H7 (cell line): ENCODE results near the gene RAD51B. TPM values are rescaled to one million over a fixed set of nuclear protein-coding genes. Genes with fewer than 3 reads are reported as not detected.
"Not testable (repeated sequence)": the region's sequence is repeated elsewhere in the genome, so short reads cannot be mapped to it uniquely, and the experiment has no call there.

ENCODE experiments used
- DNase-seq: peaks from one replicate; pipeline ENCODE4 v3.0.0; 2012
- H3K27me3 ChIP-seq: 2 replicates; pipeline ENCODE4 v1.6.0; 2011; ENCODE audit warnings: mild to moderate bottlenecking, low read length; ENCODE audit not compliant: control insufficient read depth, insufficient read depth
- H3K36me3 ChIP-seq: replicated peaks from 2 replicates; pipeline ENCODE4 v1.5.1; 2011; ENCODE audit warnings: low read length; ENCODE audit not compliant: control insufficient read depth, insufficient read depth
- H3K4me3 ChIP-seq: 2 replicates; pipeline ENCODE4 v1.5.1; 2011; ENCODE audit warnings: low read depth, mild to moderate bottlenecking, control low read depth, low read length, moderate library complexity; ENCODE audit not compliant: insufficient read depth
- total RNA-seq: library from RNA; depleted of rRNA; stranded (reverse); fragments of >200 nt; shearing (Covaris generic); gene quantifications from 2 replicates; pipeline ENCODE4 v1.2.3, GENCODE V29; 2014

Gene RAD51B
- total RNA-seq, 1 experiment from 2014 or later, result 9.6 TPM

DNA sequence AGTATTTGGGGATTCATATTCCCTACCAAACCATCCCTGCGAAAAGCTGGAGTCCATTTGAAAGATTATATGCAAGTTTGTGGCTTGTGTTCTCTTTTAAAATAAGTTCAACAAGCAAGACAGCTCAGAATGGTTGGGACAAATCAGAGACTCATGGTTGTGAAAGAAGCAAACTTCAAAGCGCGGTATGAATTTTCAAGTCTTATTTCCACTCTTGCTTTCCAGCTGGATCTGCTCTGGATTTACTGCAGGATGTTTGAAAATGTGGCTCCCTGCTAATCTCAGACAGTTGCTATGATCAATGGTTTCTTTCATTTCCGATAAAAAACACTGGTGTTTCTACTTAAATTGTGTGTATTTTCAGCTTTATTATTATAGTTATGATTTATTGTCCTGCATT, 477.5 kb downstream of the RAD51B start:
- Histone ChIP-seq H3K27me3 (no peaks in the 10 kb centered on the region), H3K36me3 (no peaks in the 10 kb centered on the region), H3K4me3 (no peak overlapping the region)
- no peak for DNase-seq

DNA sequence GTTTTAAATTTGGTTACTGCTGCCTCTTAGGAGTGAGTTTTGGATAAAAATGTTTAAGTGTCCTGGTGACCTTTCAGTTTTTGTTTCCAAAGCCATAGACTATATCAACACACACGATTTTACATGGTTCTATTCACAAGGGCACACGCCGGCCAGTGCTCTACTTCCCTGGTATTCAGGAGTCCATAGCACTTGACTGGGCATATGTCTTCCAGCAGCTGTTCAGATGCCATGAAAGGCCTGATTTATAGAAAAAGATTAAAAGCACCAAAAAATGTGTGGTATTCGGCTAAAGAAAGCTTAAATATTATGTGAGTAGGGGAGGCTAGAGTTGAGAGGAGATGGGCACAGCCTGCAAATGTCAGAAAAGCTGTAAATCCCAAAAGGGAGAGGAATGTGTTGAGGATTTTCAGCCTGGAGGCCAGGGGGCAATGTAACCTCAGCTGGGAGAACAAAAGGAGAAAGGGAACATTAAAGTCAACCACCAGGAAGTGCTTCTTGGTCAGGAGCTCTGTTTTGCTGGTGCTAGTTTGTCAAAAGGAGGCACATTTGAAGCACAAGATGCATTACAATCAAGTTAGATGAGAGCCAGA, 478.4 kb downstream of the RAD51B start:
- Histone ChIP-seq H3K4me3 (no peak overlapping the region), H3K27me3 (no peaks in the 10 kb centered on the region), H3K36me3 (no peaks in the 10 kb centered on the region)
- peak; percentile 9 for DNase-seq

DNA sequence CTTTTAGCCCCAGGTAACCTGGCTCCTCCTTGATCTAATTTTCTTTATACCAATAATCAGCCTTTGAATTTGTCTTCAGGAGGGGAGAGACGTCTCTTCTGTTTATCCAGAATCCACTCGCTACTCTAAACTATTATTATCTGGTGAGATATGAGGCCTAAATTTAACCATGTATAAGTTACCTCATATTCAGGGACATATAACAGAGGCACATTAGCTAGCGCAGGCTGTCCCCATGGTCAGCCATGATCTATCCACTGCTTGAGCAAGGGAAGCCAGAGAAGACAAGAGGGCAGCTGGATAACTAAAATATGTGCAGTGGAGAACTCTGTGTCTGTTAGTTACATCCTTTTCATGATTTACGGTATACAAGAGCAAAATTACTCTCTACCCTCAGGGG, 481.0 kb downstream of the RAD51B start:
- no peak for DNase-seq
- H3K4me3 ChIP-seq, result no peak overlapping the region
- H3K36me3 ChIP-seq, result no peaks in the 10 kb centered on the region
- no peaks in the 10 kb centered on the region for H3K27me3 ChIP-seq

DNA sequence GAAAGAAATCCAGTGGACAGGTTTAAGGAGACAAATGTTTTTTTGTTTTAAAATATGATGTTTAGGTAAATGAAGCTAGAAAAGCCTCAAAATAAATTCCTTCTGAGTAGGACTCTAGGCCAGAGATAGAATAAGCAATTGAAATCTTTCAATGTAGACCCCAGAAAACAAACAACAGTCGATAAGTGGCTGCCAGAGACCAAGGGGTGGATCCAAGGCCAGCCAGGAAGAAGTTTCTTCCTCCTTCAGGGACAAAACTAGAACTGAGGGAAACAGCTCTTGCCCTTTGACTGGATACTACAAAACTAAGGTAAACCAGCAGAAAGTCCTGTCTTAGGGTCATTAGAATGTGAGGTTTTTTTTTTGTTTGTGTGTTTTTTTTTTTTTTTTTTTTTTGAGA, 481.6 kb downstream of the RAD51B start:
- H3K36me3 ChIP-seq, result no peaks in the 10 kb centered on the region
- no peaks in the 10 kb centered on the region for H3K27me3 ChIP-seq
- no peak for DNase-seq
- no peak overlapping the region for H3K4me3 ChIP-seq

DNA sequence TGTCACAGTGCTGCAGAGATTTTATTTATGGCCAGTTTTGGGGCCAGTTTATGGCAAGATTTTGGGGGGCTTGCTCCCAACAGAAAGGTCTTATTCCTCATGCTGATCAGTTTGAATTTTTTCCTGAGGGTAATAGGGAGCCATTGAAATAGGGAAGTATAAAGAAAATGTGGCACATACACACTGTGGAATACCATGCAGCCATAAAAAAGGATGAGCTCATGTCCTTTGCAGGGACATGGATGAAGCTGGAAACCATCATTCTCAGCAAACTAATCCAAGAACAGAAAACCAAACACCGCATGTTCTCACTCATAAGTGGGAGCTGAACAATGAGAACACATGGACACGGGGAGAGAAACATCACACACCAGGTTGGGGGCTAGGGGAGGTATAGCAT, 483.4 kb downstream of the RAD51B start:
- DNase-seq, H3K27me3 ChIP-seq, H3K36me3 ChIP-seq, H3K4me3 ChIP-seq: not testable (repeated sequence)

DNA sequence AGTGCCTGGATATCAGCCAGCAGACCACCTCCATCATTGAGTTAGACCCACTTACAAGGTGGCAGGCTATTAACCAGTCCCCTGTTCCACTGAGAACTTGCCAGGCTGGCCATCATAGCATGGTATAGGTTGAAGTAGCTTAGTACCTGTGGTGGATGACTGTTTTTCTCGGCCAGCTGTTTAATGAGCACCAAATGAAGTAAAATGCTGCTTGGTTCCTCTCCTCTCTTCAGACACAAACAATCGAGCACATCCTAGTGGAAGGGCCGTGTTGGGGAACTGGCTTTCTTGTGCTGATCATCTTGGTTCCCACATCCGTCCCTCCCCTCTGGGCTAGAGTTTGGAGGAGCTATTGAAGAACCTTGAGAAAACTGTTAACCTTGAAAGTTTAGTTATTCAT, 486.2 kb downstream of the RAD51B start:
- Histone ChIP-seq H3K36me3 (no peaks in the 10 kb centered on the region), H3K4me3 (no peak overlapping the region), H3K27me3 (no peaks in the 10 kb centered on the region)
- no peak for DNase-seq

DNA sequence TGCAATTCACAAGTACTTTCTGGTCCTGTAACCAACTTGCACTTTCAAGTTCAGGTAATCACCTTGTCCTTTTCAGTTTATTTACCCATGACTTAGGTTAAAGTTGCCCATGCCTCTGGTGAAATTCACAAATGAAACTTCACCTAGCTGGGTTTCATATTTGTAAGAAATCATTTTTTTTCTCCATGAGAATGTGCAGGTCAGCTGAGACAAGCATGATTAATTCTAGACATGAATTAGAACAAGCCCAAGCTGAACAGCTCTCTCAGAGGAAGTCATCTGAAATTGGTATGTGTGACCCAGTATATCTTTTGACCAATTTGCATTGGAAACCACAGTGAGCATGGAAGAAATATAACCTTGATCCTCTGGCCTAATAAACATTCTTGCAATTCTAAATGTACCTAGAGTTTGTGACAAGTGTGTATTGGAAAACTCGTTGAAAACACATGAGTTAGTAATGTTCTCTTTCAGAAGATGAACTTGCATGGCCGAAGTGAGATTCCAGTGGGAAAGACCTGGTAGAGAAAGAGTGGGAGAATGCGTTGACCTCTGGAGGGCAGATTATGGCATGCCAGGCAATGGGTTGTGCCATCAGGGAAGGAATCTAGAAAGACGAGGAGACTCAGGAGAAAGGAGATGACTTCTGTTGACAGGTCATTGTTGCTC, 486.8 kb downstream of the RAD51B start:
- DNase-seq, result no peak
- Histone ChIP-seq H3K27me3 (no peaks in the 10 kb centered on the region), H3K36me3 (no peaks in the 10 kb centered on the region), H3K4me3 (no peak overlapping the region)

DNA sequence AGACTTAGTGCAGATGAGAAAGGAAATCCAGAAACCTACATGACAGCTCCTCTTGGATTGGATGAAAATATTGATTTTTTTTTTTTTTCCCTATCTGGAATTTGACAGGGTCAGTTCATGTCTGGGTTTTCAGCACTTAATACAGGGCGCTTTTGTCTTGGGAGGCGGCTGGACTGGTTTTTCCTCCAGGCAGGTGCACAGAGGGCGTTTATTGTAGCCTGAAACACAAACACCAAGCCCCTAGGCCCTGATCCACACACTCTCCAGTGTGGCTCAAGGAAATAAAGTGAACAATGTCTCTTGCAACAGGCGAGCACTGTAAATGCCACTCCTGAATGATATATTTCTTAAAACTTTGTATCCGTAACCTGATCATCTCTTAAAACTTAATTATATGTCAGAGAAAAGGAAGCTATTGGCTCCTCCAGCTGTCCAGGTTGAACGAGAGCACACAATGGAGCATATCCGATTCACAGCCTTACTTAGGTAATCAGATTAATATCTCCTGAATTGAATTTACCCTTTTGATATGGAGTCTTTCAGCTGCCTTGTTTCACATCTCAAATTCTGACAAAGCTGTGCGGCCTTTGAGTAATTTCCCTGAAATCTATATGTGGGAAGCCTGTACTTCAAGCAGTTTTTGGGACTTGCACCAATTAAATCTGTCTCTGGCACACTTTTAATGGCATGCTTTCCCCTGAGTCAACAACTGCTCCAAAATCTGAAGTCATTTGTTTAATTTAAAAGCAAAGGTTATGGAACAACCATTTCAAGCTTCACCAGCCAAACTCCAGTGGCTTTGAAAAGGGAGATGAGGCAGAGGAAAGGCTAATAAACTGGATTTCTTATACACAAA, 487.6 kb downstream of the RAD51B start:
- Histone ChIP-seq H3K36me3 (no peaks in the 10 kb centered on the region), H3K4me3 (no peak overlapping the region), H3K27me3 (no peaks in the 10 kb centered on the region)
- DNase-seq, result no peak

DNA sequence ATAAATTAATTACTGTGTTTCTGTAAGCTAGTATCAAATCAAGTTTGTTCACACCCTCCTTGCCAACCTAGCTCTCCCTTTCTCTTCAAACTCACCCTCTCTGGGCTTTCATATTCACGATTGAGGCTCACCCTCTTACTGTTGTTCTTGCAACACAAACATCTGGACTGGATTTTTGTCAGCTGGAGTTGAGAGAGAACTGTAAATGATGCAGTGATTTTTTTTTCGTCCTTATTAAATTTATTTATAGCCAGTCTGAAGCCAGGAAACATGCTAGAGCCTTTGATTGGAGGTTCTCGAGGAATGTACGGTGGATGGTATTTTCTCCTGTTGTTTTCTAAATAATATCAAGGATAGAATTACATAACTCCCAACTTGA, 488.2 kb downstream of the RAD51B start:
- DNase-seq, result no peak
- no peaks in the 10 kb centered on the region for H3K27me3 ChIP-seq
- no peak overlapping the region for H3K4me3 ChIP-seq
- no peaks in the 10 kb centered on the region for H3K36me3 ChIP-seq

DNA sequence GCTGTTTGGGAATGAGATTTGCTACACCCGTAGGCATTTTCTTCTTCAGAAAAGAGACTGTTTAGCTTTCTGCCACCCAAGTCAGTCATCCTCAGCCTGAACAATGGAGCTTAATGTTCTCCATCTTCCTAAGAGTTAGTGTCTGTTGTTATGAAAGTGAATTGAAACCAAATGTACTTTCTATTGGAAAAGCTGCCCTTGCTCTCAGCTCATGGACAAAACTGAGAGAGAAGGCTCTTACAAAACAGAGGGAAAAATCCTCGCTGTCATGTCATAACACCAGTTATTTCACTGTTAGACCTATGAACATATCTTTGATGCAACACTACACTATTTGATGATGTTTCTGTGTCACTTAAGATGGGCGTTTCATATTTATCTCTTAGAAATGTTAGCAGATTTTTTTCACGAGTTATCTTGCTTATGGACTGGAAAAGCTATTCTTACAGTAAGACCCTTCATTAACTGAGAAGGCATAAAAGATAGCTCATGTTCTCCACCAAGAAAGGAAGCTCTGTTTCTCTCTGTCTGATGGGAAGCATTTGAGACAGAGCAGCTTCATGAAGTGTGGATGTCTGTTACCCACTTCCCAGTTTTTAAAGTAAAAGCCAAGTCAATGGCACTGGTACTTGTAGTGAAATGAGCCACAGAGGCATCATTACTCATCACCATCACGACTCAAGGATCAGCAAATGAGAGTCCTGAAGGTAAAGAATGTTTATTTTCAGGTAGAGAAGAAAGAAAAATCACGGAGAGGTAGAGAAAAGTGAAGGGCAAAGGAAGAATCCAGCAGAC, 489.3 kb downstream of the RAD51B start:
- DNase-seq, result no peak
- H3K27me3 ChIP-seq, result no peaks in the 10 kb centered on the region
- H3K4me3 ChIP-seq, result no peak overlapping the region
- H3K36me3 ChIP-seq, result no peaks in the 10 kb centered on the region

DNA sequence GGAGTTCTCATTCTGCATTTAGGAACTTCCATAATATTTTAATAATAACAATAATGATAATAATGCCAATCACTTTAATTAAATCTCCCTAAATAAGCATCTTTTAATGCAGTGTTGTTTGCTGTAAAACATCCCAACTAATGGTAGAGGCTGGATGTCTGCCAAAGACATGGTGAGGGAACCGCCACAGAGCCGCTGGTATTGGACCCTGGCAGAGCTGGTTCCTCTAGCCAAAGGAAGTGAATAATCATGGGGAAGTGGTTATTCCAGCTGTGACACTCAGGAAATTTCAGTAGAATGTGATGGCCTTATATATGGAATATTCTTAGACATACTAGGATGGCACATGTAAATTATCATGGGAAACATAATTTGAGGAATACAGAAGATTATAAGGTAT, 490.0 kb downstream of the RAD51B start:
- H3K27me3 ChIP-seq, result no peaks in the 10 kb centered on the region
- H3K36me3 ChIP-seq, result no peaks in the 10 kb centered on the region

DNA sequence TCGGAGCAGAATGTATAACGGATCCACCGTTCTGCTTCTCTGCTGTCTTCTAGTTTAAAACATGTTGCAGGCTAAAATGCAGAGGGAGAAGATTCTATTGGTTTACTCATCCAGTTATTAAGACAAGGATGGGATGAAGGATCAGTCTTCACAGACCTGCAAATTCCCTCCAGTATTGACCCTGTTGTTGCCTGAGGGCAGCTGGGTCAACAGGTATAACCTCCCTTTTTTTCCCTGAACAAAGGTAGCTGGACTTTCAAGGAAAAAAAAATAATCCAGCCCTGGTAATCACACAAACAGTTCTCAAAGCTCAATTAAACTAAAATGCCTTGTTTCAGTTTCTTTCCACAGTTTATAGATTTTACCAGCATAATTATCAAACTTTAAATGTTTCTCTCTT, 492.7 kb downstream of the RAD51B start:
- Histone ChIP-seq H3K36me3 (no peaks in the 10 kb centered on the region), H3K4me3 (no peak overlapping the region), H3K27me3 (no peaks in the 10 kb centered on the region)
- no peak for DNase-seq

More for the DNA sequence above, 490.0 kb downstream of the RAD51B start:
- no peak for DNase-seq
- H3K4me3 ChIP-seq, result no peak overlapping the region

DNA sequence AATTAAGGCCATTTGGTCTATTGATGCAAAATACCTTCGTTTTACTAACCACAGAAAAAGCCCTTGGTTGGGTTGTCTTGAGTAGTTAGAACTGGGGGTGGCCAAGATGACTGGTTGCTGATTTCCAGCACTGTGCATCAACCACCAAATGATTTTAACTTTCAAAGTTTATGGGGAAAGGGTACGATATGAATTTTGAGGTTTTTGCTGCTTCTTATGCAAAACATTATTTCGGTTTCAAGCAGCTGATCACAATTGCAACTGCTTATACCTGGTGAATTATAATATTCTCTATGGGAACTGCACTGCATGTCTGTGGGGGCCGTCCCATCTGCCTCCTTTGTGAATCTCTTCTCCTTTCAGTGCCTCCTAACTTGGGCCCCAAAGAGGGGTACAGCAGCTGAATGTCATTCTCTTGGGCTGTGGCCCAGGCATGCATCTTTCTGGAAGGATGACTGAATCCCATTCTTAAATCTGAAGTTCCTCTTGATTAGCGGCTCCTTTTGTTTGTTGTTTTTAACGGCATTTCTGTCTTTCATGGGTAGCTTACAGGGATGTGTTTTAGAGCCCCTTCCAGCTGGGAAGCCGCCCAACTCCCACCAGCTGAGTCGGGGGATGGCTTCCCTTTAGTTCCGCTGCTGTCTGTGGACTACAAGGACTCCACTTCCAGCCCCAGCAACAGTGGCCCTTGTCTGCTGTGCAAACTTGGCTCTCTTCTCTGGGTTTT, 493.5 kb downstream of the RAD51B start:
- Histone ChIP-seq H3K36me3 (no peaks in the 10 kb centered on the region), H3K27me3 (no peaks in the 10 kb centered on the region), H3K4me3 (no peak overlapping the region)
- no peak for DNase-seq

DNA sequence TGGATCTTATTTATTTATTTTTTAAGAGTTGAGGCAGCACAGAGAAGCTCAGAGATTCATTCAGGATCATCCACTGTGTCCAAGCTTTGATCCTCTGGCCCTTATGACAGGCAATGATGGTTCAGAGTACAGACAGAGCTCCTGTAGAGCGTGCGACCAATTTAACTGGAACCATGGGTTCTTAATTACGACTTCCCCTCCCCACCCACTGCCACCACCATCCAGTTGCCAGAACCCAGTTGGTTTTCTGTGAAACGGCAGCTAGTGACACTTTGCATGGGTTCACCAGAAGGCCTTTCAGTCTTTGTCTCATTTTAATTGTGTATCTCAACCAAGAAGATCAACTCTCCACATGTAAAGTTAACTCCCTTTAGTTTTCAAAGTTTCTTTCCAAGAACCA, 495.1 kb downstream of the RAD51B start:
- no peaks in the 10 kb centered on the region for H3K27me3 ChIP-seq
- no peaks in the 10 kb centered on the region for H3K36me3 ChIP-seq
- no peak overlapping the region for H3K4me3 ChIP-seq
- DNase-seq, result no peak
